IMR-90 (cell line): ENCODE results near the gene OPN1SW. TPM values are rescaled to one million over a fixed set of nuclear protein-coding genes. Genes with fewer than 3 reads are reported as not detected.

Experiments used
- ATAC-seq: fragments of 200-7000 bp; cut with Tn5 transposase; 2 replicates; pipeline ENCODE4 v1.9.1; 2020; ENCODE audit warnings: low read depth, mild to moderate bottlenecking, moderate library complexity
- BruUV-seq: library from RNA; stranded (reverse); fragments of 400-500 nt; replicated peaks from 2 replicates; lab custom pipeline; 2021; lab: Mats Ljungman, UMichigan
- CTCF ChIA-PET: fragments of 300-600 bp; formaldehyde crosslinking; extraction: SDS; loops from one replicate; lab custom pipeline; 2021; ENCODE audit warnings: antibody characterized with exemption; lab: Yijun Ruan, JAX
- POLR2A ChIA-PET: fragments of 300-600 bp; sonication (Branson Sonifier 250); formaldehyde crosslinking; loops from one replicate; lab custom pipeline; 2022; ENCODE audit warnings: antibody characterized with exemption; ENCODE audit not compliant: unreplicated experiment; lab: Charles Lee
- DNase-seq: peaks from one replicate; pipeline ENCODE4 v3.0.0; 2013
- H2AFZ ChIP-seq: replicated peaks from 2 replicates; pipeline ENCODE3; 2013; ENCODE audit warnings: low read length, mild to moderate bottlenecking; ENCODE audit not compliant: poor library complexity
- H2AK5ac ChIP-seq: 2 replicates; pipeline ENCODE4 v1.6.1; 2013; ENCODE audit warnings: low read depth, low read length, inconsistent platforms
- H2AK9ac ChIP-seq: replicated peaks from 2 replicates; pipeline ENCODE3; 2013; ENCODE audit warnings: mild to moderate bottlenecking, low read depth, low read length, moderate library complexity; ENCODE audit not compliant: poor library complexity
- H2BK120ac ChIP-seq: 2 replicates; pipeline ENCODE4 v1.6.1; 2013; ENCODE audit warnings: low read depth, low read length, inconsistent platforms
- H2BK15ac ChIP-seq: 3 replicates; pipeline ENCODE4 v1.6.1; 2013; ENCODE audit warnings: low read depth, low read length, inconsistent platforms
- H2BK20ac ChIP-seq: 2 replicates; pipeline ENCODE4 v1.6.1; 2013; ENCODE audit warnings: low read depth, mild to moderate bottlenecking, inconsistent platforms, low read length, moderate library complexity
- H2BK5ac ChIP-seq: 2 replicates; pipeline ENCODE4 v1.6.1; 2013; ENCODE audit warnings: mild to moderate bottlenecking, low read depth, low read length, inconsistent platforms; ENCODE audit not compliant: poor library complexity, severe bottlenecking
- H3K14ac ChIP-seq: replicated peaks from 2 replicates; pipeline ENCODE4 v1.6.1; 2013; ENCODE audit warnings: low read depth, low read length, inconsistent platforms
- H3K18ac ChIP-seq: 2 replicates; pipeline ENCODE4 v1.6.1; 2013; ENCODE audit warnings: low read depth, low read length, control low read depth
- H3K23ac ChIP-seq: 2 replicates; pipeline ENCODE4 v1.6.1; 2013; ENCODE audit warnings: low read depth, low read length, inconsistent platforms
- H3K27ac ChIP-seq: 2 replicates; pipeline ENCODE4 v1.5.1; 2013; ENCODE audit warnings: mild to moderate bottlenecking, control low read depth, low read length; ENCODE audit not compliant: insufficient read depth
- H3K27me3 ChIP-seq: 2 replicates; pipeline ENCODE4 v1.6.1; 2013; ENCODE audit warnings: low read length; ENCODE audit not compliant: control insufficient read depth, insufficient read depth
- H3K36me3 ChIP-seq: 2 replicates; pipeline ENCODE4 v1.6.1; 2013; ENCODE audit warnings: low read length, mixed read lengths; ENCODE audit not compliant: control insufficient read depth, insufficient read depth
- H3K4ac ChIP-seq: 2 replicates; pipeline ENCODE4 v1.6.1; 2013; ENCODE audit warnings: low read depth, low read length, inconsistent platforms
- H3K4me1 ChIP-seq: 2 replicates; pipeline ENCODE4 v1.6.1; 2013; ENCODE audit warnings: low read length, mixed read lengths; ENCODE audit not compliant: control insufficient read depth, insufficient read depth
- H3K4me2 ChIP-seq: 2 replicates; pipeline ENCODE4 v1.6.1; 2013; ENCODE audit warnings: low read depth, mild to moderate bottlenecking, control low read depth, low read length, moderate library complexity
- H3K4me3 ChIP-seq: 2 replicates; pipeline ENCODE4 v1.5.1; 2013; ENCODE audit warnings: low read depth, mild to moderate bottlenecking, control low read depth, low read length, moderate library complexity; ENCODE audit not compliant: insufficient read depth
- H3K56ac ChIP-seq: 2 replicates; pipeline ENCODE4 v1.6.1; 2013; ENCODE audit warnings: low read length, inconsistent platforms; ENCODE audit not compliant: insufficient read depth; ENCODE audit errors: extremely low read depth
- H3K79me1 ChIP-seq, 2 experiments: 2 replicates each; pipeline ENCODE4 v1.6.1; 2013; ENCODE audit warnings: low read length in 2 of 2, inconsistent platforms in 1 of 2, low read depth in 1 of 2
- H3K9ac ChIP-seq: 2 replicates; pipeline ENCODE4 v1.6.1; 2013; ENCODE audit warnings: low read depth, low read length, control low read depth
- H3K9me1 ChIP-seq: 2 replicates; pipeline ENCODE4 v1.6.1; 2013; ENCODE audit warnings: low read length, inconsistent platforms; ENCODE audit not compliant: insufficient read depth
- H3K9me3 ChIP-seq: 2 replicates; pipeline ENCODE4 v1.6.1; 2013; ENCODE audit warnings: low read length; ENCODE audit not compliant: control insufficient read depth, insufficient read depth
- H4K20me1 ChIP-seq: 2 replicates; pipeline ENCODE4 v1.6.1; 2013; ENCODE audit warnings: low read length, inconsistent platforms; ENCODE audit not compliant: insufficient read depth
- H4K5ac ChIP-seq: 2 replicates; pipeline ENCODE4 v1.6.1; 2013; ENCODE audit warnings: mild to moderate bottlenecking, low read depth, low read length, control low read depth
- H4K8ac ChIP-seq, 2 experiments: 2 replicates each; pipeline ENCODE4 v1.6.1; 2013; ENCODE audit warnings: low read depth in 2 of 2, low read length in 2 of 2, control low read depth in 1 of 2, inconsistent platforms in 1 of 2
- H4K91ac ChIP-seq: 2 replicates; pipeline ENCODE4 v1.6.1; 2013; ENCODE audit warnings: low read depth, low read length, inconsistent platforms; ENCODE audit not compliant: insufficient read depth
- BHLHE40 ChIP-seq: fragments of 150-350 bp; IDR thresholded peaks from 2 replicates; pipeline ENCODE4 v1.6.1; 2016; ENCODE audit warnings: mild to moderate bottlenecking, low read depth, low read length
- CEBPB ChIP-seq: IDR thresholded peaks from 2 replicates; pipeline ENCODE4 v1.6.1; 2012; ENCODE audit warnings: low read depth, low read length, improper control_type of control experiment
- CHD1 ChIP-seq: IDR thresholded peaks from 2 replicates; pipeline ENCODE4 v1.6.1; 2012; ENCODE audit warnings: low read depth, low read length, improper control_type of control experiment
- CTCF ChIP-seq: conservative IDR thresholded peaks from 2 replicates; pipeline ENCODE4 v1.5.1; 2012; ENCODE audit warnings: mild to moderate bottlenecking, low read depth, low read length, improper control_type of control experiment
- FOS ChIP-seq: fragments of 150-350 bp; IDR thresholded peaks from 2 replicates; pipeline ENCODE4 v1.6.1; 2016; ENCODE audit warnings: low read depth, low read length
- MAFK ChIP-seq: IDR thresholded peaks from 2 replicates; pipeline ENCODE4 v1.6.1; 2012; ENCODE audit warnings: low read depth, low read length, improper control_type of control experiment
- MAZ ChIP-seq: IDR thresholded peaks from 2 replicates; pipeline ENCODE4 v1.6.1; 2012; ENCODE audit warnings: low read depth, mild to moderate bottlenecking, low read length, improper control_type of control experiment, moderate library complexity, borderline replicate concordance
- MXI1 ChIP-seq: IDR thresholded peaks from 2 replicates; pipeline ENCODE4 v1.6.1; 2012; ENCODE audit warnings: low read depth, mild to moderate bottlenecking, low read length, moderate library complexity, borderline replicate concordance
- NFE2L2 ChIP-seq: fragments of 150-350 bp; IDR thresholded peaks from 2 replicates; pipeline ENCODE4 v1.6.1; 2016; ENCODE audit warnings: low read depth, mild to moderate bottlenecking, low read length
- POLR2A ChIP-seq: IDR thresholded peaks from 2 replicates; pipeline ENCODE4 v1.6.1; 2012; ENCODE audit warnings: mild to moderate bottlenecking, low read depth, low read length
- RAD21 ChIP-seq: IDR thresholded peaks from 2 replicates; pipeline ENCODE4 v1.6.1; 2012; ENCODE audit warnings: low read length, improper control_type of control experiment
- RCOR1 ChIP-seq: IDR thresholded peaks from 2 replicates; pipeline ENCODE4 v1.6.1; 2012; ENCODE audit warnings: mild to moderate bottlenecking, low read length, improper control_type of control experiment; ENCODE audit not compliant: insufficient replicate concordance
- RFX5 ChIP-seq: IDR thresholded peaks from 2 replicates; pipeline ENCODE4 v1.8.0; 2012; ENCODE audit warnings: low read depth, mild to moderate bottlenecking, low read length, moderate library complexity
- SMC3 ChIP-seq: fragments of 150-350 bp; IDR thresholded peaks from 2 replicates; pipeline ENCODE4 v1.6.1; 2016; ENCODE audit warnings: low read depth, mild to moderate bottlenecking, antibody characterized with exemption, low read length, moderate library complexity
- USF2 ChIP-seq: fragments of 150-350 bp; IDR thresholded peaks from 2 replicates; pipeline ENCODE4 v1.6.1; 2017; ENCODE audit warnings: mild to moderate bottlenecking, antibody characterized with exemption, low read length, low read depth
- WGBS, 2 experiments: methylation state at CpG; one replicate each; pipeline versions ENCODE4 v1.1.5 to v1.1.7; 2013; ENCODE audit warnings: missing lambda C conversion rate in 2 of 2; ENCODE audit not compliant: insufficient read length in 1 of 2; ENCODE audit errors: extremely low coverage in 2 of 2; 5-methylcytosine and 5-hydroxymethylcytosine counted together
- dilution Hi-C: fragments of 300-500 bp; cut with HindIII; formaldehyde crosslinking; loops from one replicate; pipeline ENCODE4 v1.14.3; 2018; ENCODE audit warnings: low sequenced_read_pairs; ENCODE audit not compliant: unreplicated experiment
- in situ Hi-C: fragments of 300-500 bp; cut with MboI; formaldehyde crosslinking; loops from 3 replicates; pipeline ENCODE4 v1.14.3; 2019; ENCODE audit warnings: low sequenced_read_pairs, inconsistent platforms, mixed read lengths
- intact Hi-C: fragments of 100-400 bp; cut with micrococcal nuclease; formaldehyde crosslinking; loops from 2 replicates; pipeline ENCODE4 v1.10.0; 2022
- polyA plus RNA-seq, 3 experiments: library from polyadenylated mRNA; depleted of rRNA; stranded (reverse); fragments of >200 nt; gene quantifications; 2 replicates each; pipeline ENCODE4 v1.2.3, GENCODE V29; 2012; ENCODE audit warnings: low replicate concordance in 1 of 3
- total RNA-seq: library from RNA; depleted of rRNA; stranded (reverse); fragments of >200 nt; gene quantifications from 2 replicates; pipeline ENCODE4 v1.2.3, GENCODE V29; 2012
- TF ChIP-seq, protein P1 (sequence below): fragments of 150-350 bp; IDR thresholded peaks from 2 replicates; pipeline ENCODE4 v1.6.1; 2016; ENCODE audit warnings: low read depth, mild to moderate bottlenecking, low read length, moderate library complexity, borderline replicate concordance

Gene OPN1SW
- total and polyA plus RNA-seq, 2 of the 4 experiments (the other 2 are of a cell fraction) = not detected

GRCh38 chr7:128781126-128781525 lies 5.5 kb upstream of the OPN1SW start:
- no peak overlapping the region for H3K18ac ChIP-seq
- intact Hi-C loops (no loop called here), dilution Hi-C loops (no loop called here), in situ Hi-C loops (no loop called here)
- 80% methylated on average over 1 of the region's 5 CpGs; no CpG with 5 or more reads in 1 of the 2 experiments for WGBS, 2 experiments
- no peaks in the 10 kb centered on the region for H3K9me3 ChIP-seq
- H3K4ac ChIP-seq = no peak overlapping the region
- H2BK120ac ChIP-seq = no peak overlapping the region
- H2BK5ac ChIP-seq = no peak overlapping the region
- no peak overlapping the region for H4K5ac ChIP-seq
- no peak overlapping the region for H3K56ac ChIP-seq
- H3K9me1 ChIP-seq = peaks cover 4% of the 10 kb centered on the region; the same call in 1 of the 2 replicates
- no TSS peak for BruUV-seq
- ChIA-PET CTCF (no interaction called here), POLR2A (no interaction called here)
- no peak overlapping the region for H2AFZ ChIP-seq
- H3K23ac ChIP-seq = no peak overlapping the region
- H2BK20ac ChIP-seq = no peak overlapping the region
- H4K20me1 ChIP-seq = peaks cover 7% of the 10 kb centered on the region; the same call in 1 of the 2 replicates
- peak; percentile 3 for ATAC-seq
- no peak overlapping the region for H3K9ac ChIP-seq
- H3K4me1 ChIP-seq = peaks cover 6% of the 10 kb centered on the region
- no peaks in the 10 kb centered on the region; the same call in 1 of the 2 replicates for H3K36me3 ChIP-seq
- 0 out of 2 replicates have a peak, but pooled peaks cover 2% of the 10 kb centered on the region for H3K27me3 ChIP-seq
- no peak overlapping the region for H3K27ac ChIP-seq
- no peak overlapping the region for H2BK15ac ChIP-seq
- H2AK5ac ChIP-seq = no peak overlapping the region
- TF ChIP-seq RCOR1 (no peak), BHLHE40 (no peak), MXI1 (no peak), CHD1 (no peak), CTCF (no peak), RFX5 (no peak), MAFK (no peak), FOS (no peak), NFE2L2 (no peak), CEBPB (no peak), RAD21 (no peak), SMC3 (no peak), MAZ (no peak), USF2 (no peak), POLR2A (no peak)
- TF ChIP-seq, protein P1, sequence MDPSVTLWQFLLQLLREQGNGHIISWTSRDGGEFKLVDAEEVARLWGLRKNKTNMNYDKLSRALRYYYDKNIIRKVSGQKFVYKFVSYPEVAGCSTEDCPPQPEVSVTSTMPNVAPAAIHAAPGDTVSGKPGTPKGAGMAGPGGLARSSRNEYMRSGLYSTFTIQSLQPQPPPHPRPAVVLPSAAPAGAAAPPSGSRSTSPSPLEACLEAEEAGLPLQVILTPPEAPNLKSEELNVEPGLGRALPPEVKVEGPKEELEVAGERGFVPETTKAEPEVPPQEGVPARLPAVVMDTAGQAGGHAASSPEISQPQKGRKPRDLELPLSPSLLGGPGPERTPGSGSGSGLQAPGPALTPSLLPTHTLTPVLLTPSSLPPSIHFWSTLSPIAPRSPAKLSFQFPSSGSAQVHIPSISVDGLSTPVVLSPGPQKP = no peak
- peak; percentile 69 for DNase-seq
- no peak overlapping the region for H3K14ac ChIP-seq
- H3K4me2 ChIP-seq = no peak overlapping the region
- no peak overlapping the region; the same call in 1 of the 2 replicates for H4K91ac ChIP-seq
- no peak overlapping the region for H3K4me3 ChIP-seq
- no peak overlapping the region for H4K8ac ChIP-seq
- no peak overlapping the region for H2AK9ac ChIP-seq
- H3K79me1 ChIP-seq = no peaks in the 10 kb centered on the region
